Fibroblast of mammary gland (primary cell): ENCODE results near the gene ATP5F1D.

ENCODE experiments used
- DNase-seq: peaks from one replicate; pipeline ENCODE4 v3.0.0-alpha.2; 2010; ENCODE audit warnings: low read depth
- H3K4me3 ChIP-seq: 2 replicates; pipeline ENCODE4 v1.5.1; 2011; ENCODE audit warnings: low read depth, mild to moderate bottlenecking, low read length, moderate library complexity; ENCODE audit not compliant: control insufficient read depth
- CTCF ChIP-seq: conservative IDR thresholded peaks from 2 replicates; pipeline ENCODE4 v1.5.1; 2011; ENCODE audit warnings: low read depth, low read length, inconsistent platforms; ENCODE audit not compliant: control insufficient read depth, insufficient read depth

Gene ATP5F1D

GRCh38 chr19:1268226-1269064 lies 26.9 kb downstream of the ATP5F1D start:
- no peak for DNase-seq
- no peak overlapping the region for H3K4me3 ChIP-seq
- no peak for TF ChIP-seq CTCF

GRCh38 chr19:1269065-1269477 lies 27.5 kb downstream of the ATP5F1D start, which contains the start of gene CIRBP:
TSS of gene CIRBP (plus strand) at chr19:1269332. CDS start at chr19:1270934, 1,602 bp downstream.
- no peak for TF ChIP-seq CTCF
- peak within 1 kb of the TSS; percentile 71 for H3K4me3 ChIP-seq
- DNase-seq: peak; percentile 98

- peak overlapping the region; percentile 71 for H3K4me3 ChIP-seq
- DNase-seq: peak; percentile 95
- no peak for TF ChIP-seq CTCF
Observed at GRCh38 chr19:1269478-1270212, 28.1 kb downstream of the ATP5F1D start.

GRCh38 chr19:1270213-1270853 lies 28.8 kb downstream of the ATP5F1D start:
- H3K4me3 ChIP-seq: peak overlapping the region; percentile 71
- TF ChIP-seq CTCF: no peak
- no peak for DNase-seq

GRCh38 chr19:1270854-1271527 lies 29.4 kb downstream of the ATP5F1D start:
- no peak for DNase-seq
- TF ChIP-seq CTCF: no peak
- peak overlapping the region; percentile 71 for H3K4me3 ChIP-seq

GRCh38 chr19:1271528-1272422 lies 30.2 kb downstream of the ATP5F1D start:
- peak overlapping the region; percentile 71 for H3K4me3 ChIP-seq
- DNase-seq: no peak
- no peak for TF ChIP-seq CTCF
